Gastroesophageal sphincter (tissue), 4 donors: ENCODE measurements around the gene RNF38. TPM values are rescaled to one million over a fixed set of nuclear protein-coding genes. Genes with fewer than 3 reads are reported as not detected.

Experiments used
- ATAC-seq: fragments of 150-250 bp; one replicate; pipeline ENCODE4 v1.9.1; 2016; ENCODE audit warnings: mild to moderate bottlenecking, moderate library complexity
- H3K27ac ChIP-seq, 4 donors: fragments of 200-600 bp; sonication (generic) in 3 of 4; 1 replicate in 3 of 4; 2 replicates in 1 of 4; pipeline ENCODE4 v1.5.1; 2016 to 2019
- H3K27me3 ChIP-seq: fragments of 200-600 bp; sonication (generic); one replicate; pipeline ENCODE4 v1.5.1; 2019
- H3K36me3 ChIP-seq, 2 donors: fragments of 200-600 bp; sonication (generic); one replicate each; pipeline ENCODE4 v1.5.1; 2019; ENCODE audit warnings: control low read depth in 1 of 2
- H3K4me1 ChIP-seq, 3 donors: fragments of 200-600 bp; sonication (generic); 1 replicate in 2 of 3; 2 replicates in 1 of 3; pipeline ENCODE4 v1.5.1; 2016 to 2019; ENCODE audit warnings: control low read depth in 2 of 3
- H3K4me3 ChIP-seq, 2 donors: fragments of 200-600 bp; sonication (generic); one replicate each; pipeline ENCODE4 v1.5.1; 2019; ENCODE audit warnings: mild to moderate bottlenecking in 1 of 2, moderate library complexity in 1 of 2
- H3K9me3 ChIP-seq, 3 donors: fragments of 200-600 bp; sonication (generic); one replicate each; pipeline ENCODE4 v1.5.1; 2017 to 2019; ENCODE audit warnings: control low read depth in 2 of 3
- CTCF ChIP-seq, 4 experiments: fragments of 200-600 bp in 2 of 4; fragments of 450-650 bp in 2 of 4; sonication (generic) in 1 of 4; IDR thresholded peaks; one replicate each; pipeline ENCODE4 v1.5.1; 2017 to 2019; ENCODE audit warnings: antibody characterized with exemption in 4 of 4, mild to moderate bottlenecking in 2 of 4, moderate library complexity in 2 of 4
- EP300 ChIP-seq: sonication (generic); formaldehyde crosslinking; IDR thresholded peaks from one replicate; pipeline ENCODE4 v1.6.1; 2017; ENCODE audit warnings: antibody characterized with exemption, mild to moderate bottlenecking
- POLR2A ChIP-seq, 2 donors: fragments of 450-650 bp; IDR thresholded peaks; one replicate each; pipeline ENCODE4 v1.6.1; 2017; ENCODE audit warnings: antibody characterized with exemption in 2 of 2, mild to moderate bottlenecking in 2 of 2, moderate library complexity in 1 of 2
- POLR2AphosphoS5 ChIP-seq: sonication (generic); formaldehyde crosslinking; IDR thresholded peaks from one replicate; pipeline ENCODE4 v1.6.1; 2017; ENCODE audit warnings: antibody characterized with exemption
- WGBS, 2 donors: methylation state at CpG; one replicate each; pipeline ENCODE4 v1.1.5; 2018; ENCODE audit warnings: low coverage in 1 of 2; 5-methylcytosine and 5-hydroxymethylcytosine counted together
- total RNA-seq, 4 donors: library from RNA; depleted of rRNA; stranded (reverse); fragments of >200 nt; gene quantifications; one replicate each; pipeline ENCODE4 v1.1.0, GENCODE V29; 2016

RNF38 gene
- total RNA-seq, 4 donors from 2014 or later, result 38.9 to 57.4 (median 54.6) TPM

DNA sequence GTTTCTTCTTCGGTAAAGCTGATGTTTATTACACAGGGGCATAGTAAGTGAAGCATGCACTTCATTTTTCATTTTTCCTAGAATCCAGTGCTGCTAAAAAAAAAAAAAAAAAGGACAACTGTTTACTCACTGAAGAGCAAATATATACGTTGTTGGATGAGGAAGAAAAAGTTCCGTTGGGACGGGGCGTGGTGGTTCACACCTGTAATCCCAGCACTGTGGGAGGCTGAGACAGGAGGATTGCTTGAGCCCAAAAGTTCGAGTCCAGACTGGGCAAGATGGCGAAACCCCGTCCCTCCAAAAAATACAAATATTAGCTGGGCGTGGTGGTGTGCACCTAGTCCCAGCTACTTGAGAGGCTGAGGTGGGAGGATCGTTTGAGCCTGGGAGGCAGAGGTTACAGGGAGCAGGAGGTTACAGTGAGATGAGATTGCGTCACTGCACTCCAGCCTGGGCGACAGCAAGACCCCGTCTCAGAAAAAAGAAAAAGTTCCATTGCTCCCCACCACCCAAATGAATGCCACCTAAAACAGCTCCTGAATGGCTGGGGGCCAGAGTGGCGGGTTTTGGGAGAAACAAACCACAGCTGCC is 81.8 kb downstream of the RNF38 start:
- ATAC-seq, result no peak
- no peaks in the 10 kb centered on the region for H3K9me3 ChIP-seq
- no peak for TF ChIP-seq POLR2A (IDR thresholded peaks at IDR 0.05)
- no peak for TF ChIP-seq EP300
- no peak for TF ChIP-seq CTCF (IDR thresholded peaks at IDR 0.05)
- TF ChIP-seq POLR2AphosphoS5, result no peak
- H3K4me3 ChIP-seq, result no peak overlapping the region
- WGBS, 2 donors, result 80 to 81% methylated on average over 4 to 14 of the region's 14 CpGs
- no peak overlapping the region for H3K27ac ChIP-seq
- H3K27me3 ChIP-seq, result peaks cover 16% of the 10 kb centered on the region
- no peaks in the 10 kb centered on the region for H3K36me3 ChIP-seq
- no peaks in the 10 kb centered on the region for H3K4me1 ChIP-seq

GRCh38 chr9:36317766-36318165 is 82.3 kb downstream of the RNF38 start:
- 0 to 35% methylated on average over 1 to 5 of the region's 6 CpGs for WGBS, 2 donors
- peak; percentile 41 for ATAC-seq
- TF ChIP-seq EP300 (no peak), POLR2A (IDR thresholded peaks at IDR 0.05) (no peak), CTCF (IDR thresholded peaks at IDR 0.05) (no peak), POLR2AphosphoS5 (no peak)
- no peaks in the 10 kb centered on the region for H3K36me3 ChIP-seq
- H3K27ac ChIP-seq, result no peak overlapping the region
- H3K9me3 ChIP-seq, result no peaks in the 10 kb centered on the region
- H3K27me3 ChIP-seq, result peaks cover 16% of the 10 kb centered on the region
- no peaks in the 10 kb centered on the region for H3K4me1 ChIP-seq
- no peak overlapping the region for H3K4me3 ChIP-seq

GRCh38 chr9:36316611-36317317 is 83.3 kb downstream of the RNF38 start:
- peaks cover 16% of the 10 kb centered on the region for H3K27me3 ChIP-seq
- no peak for TF ChIP-seq CTCF (IDR thresholded peaks at IDR 0.05)
- TF ChIP-seq EP300, result no peak
- no peak for TF ChIP-seq POLR2AphosphoS5
- TF ChIP-seq POLR2A (IDR thresholded peaks at IDR 0.05), result no peak
- peak; percentile 19 for ATAC-seq
- H3K4me1 ChIP-seq, result no peaks in the 10 kb centered on the region
- WGBS, 2 donors, result 60 to 71% methylated on average over 6 to 8 of the region's 12 CpGs
- H3K9me3 ChIP-seq, result no peaks in the 10 kb centered on the region
- H3K4me3 ChIP-seq, result no peak overlapping the region
- no peak overlapping the region for H3K27ac ChIP-seq
- no peaks in the 10 kb centered on the region for H3K36me3 ChIP-seq

DNA sequence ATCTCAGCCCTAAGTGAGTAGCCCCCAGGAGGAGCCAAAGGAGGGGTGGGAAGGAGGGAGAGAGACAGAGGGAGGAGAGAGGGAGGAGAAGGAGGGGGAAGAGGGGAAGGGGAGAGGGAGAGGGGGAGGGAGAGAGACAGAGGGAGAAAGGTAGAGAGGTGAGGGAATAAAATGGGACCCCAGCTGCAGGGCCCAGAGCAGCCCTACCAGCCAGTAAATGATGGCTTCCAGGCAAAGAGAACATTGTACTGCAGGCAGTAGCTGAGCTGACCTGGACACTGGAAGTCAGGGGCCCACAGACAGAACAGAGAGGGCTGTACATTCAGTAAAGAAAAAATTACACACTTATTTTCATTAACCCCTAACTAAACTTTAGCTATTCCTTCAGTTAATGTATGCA is 84.0 kb downstream of the RNF38 start:
- Histone ChIP-seq H3K36me3 (no peaks in the 10 kb centered on the region), H3K27me3 (peaks cover 16% of the 10 kb centered on the region), H3K4me3 (no peak overlapping the region), H3K4me1 (no peaks in the 10 kb centered on the region), H3K27ac (no peak overlapping the region), H3K9me3 (no peaks in the 10 kb centered on the region)
- ATAC-seq, result no peak
- no peak for TF ChIP-seq EP300
- TF ChIP-seq POLR2AphosphoS5, result no peak
- TF ChIP-seq CTCF (IDR thresholded peaks at IDR 0.05), result no peak
- no peak for TF ChIP-seq POLR2A (IDR thresholded peaks at IDR 0.05)

GRCh38 chr9:36315283-36315682 is 84.8 kb downstream of the RNF38 start:
- Histone ChIP-seq H3K27ac (no peak overlapping the region), H3K9me3 (no peaks in the 10 kb centered on the region), H3K27me3 (peaks cover 13% of the 10 kb centered on the region), H3K4me1 (no peaks in the 10 kb centered on the region), H3K36me3 (no peaks in the 10 kb centered on the region), H3K4me3 (no peak overlapping the region)
- ATAC-seq, result no peak
- WGBS, 2 donors, result 47 to 67% methylated on average over 2 to 3 of the region's 3 CpGs
- TF ChIP-seq POLR2A (IDR thresholded peaks at IDR 0.05), result no peak
